ENCODE results near the gene CALY.

CALY gene

DNA sequence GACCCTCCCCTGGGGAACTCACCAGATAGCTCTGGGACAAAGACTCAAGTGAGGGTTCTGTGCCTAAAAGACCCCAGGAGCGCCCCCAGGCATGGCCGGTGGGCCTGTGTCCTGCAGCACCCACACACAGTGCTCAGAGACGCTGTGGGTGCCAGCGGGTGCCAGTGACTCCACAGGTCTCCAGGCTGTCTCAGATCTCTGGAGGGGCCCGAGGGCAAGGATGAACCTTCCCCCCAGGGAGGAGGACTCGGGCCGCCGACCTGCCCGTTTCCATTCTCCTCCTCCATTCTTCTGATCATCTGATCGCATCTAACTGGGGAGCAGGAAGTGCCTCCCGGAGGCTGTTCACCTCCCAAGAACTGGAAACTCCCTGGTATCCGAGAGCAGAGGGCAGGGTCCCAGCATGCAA lies 61.0 kb downstream of the CALY start:
- TF ChIP-seq CTCF (IDR thresholded peaks at IDR 0.05; ENCODE audit: insufficient read depth, low read length, missing control alignments) = no peak
- DNase-seq (ENCODE audit: low read depth, low spot score) = no peak
- ChIA-PET POLR2A (interaction anchor here (0.7 kb wide), 1 partner anchor 13 kb away, joined by 3 read pairs; no protein-coding TSS in a partner anchor), CTCF (interaction anchor here (0.6 to 1.2 kb wide), 3 partner anchors 9 to 31 kb away, joined by 3 read pairs; no protein-coding TSS in a partner anchor)
- H3K4me3 ChIP-seq (ENCODE audit: low read depth, low read length) = no peak overlapping the region

DNA sequence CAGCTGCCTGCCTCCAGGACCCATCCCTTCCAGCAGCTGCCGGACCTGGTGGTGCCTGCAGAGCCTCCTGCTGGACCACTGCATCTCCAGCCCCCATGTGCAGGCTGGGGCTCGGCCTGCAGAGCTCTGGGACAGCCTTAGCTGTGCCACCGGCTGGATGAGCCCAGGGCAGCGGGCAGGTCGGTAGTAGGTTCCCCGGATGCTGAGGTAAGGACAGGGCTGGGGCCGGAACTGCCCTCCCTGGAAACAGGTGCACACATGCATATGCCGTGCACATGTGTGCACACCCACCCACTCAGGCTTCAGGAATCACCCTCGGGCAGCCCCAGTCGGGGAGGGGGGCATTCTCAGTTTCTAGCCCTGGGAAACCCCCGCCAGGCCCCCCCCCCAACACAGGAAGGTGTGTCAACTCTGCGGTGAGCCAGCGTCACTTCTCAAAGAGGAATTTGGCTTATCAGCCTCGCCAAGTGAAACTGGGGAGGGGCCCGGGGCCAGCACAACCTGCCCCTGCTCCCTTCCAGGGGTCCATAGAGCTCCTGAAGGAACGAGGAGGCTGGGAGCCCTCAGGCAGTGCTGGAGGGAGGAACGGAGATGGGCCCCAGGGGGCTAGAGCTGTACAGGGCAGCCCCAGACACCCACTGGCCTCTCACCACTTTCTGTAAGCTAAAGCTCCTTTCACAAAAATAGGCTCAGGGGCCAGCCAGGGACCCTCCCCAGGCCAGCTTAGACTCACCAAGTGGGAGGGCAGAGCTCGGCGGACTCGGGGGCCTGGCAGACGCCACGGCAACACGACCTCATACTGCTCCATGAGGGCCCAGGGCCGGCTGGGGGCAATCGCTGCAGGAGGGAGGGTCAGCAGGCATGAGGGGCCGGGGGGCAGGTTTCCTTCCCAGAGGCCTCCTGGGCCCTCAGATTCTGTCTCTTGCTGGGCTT lies 61.7 kb downstream of the CALY start:
- H3K4me3 ChIP-seq (ENCODE audit: low read depth, low read length) = no peak overlapping the region
- DNase-seq (ENCODE audit: low read depth, low spot score) = no peak
- TF ChIP-seq CTCF (IDR thresholded peaks at IDR 0.05; ENCODE audit: insufficient read depth, low read length, missing control alignments) = peak; percentile 4
- POLR2A ChIA-PET = interaction anchor here (0.7 kb wide), 1 partner anchor 14 kb away, joined by 3 read pairs; no protein-coding TSS in a partner anchor
- CTCF ChIA-PET = interaction anchor here (0.6 to 1.2 kb wide), 3 partner anchors 9 to 32 kb away, joined by 3 read pairs; no protein-coding TSS in a partner anchor
